HEK293 (cell line): Measurements from ENCODE around the gene EIF1AD.

Experiments used
- CTCF ChIA-PET: fragments of 350-600 bp; formaldehyde crosslinking; extraction: SDS; loops from one replicate; lab custom pipeline; 2021; ENCODE audit warnings: antibody characterized with exemption; lab: Yijun Ruan, JAX
- POLR2A ChIA-PET: fragments of 300-600 bp; formaldehyde crosslinking; extraction: SDS; loops from one replicate; lab custom pipeline; 2020; ENCODE audit warnings: antibody characterized with exemption, inconsistent platforms; lab: Yijun Ruan, JAX
- H3K27ac ChIP-seq: fragments of 200-500 bp; sonication (Bioruptor generic); 2 replicates; pipeline ENCODE4 v1.5.1; 2014; ENCODE audit warnings: low read depth, low read length, control low read depth, inconsistent platforms; ENCODE audit errors: extremely low read depth
- H3K36me3 ChIP-seq, 2 experiments: fragments of 200-500 bp in 1 of 2; sonication (Bioruptor generic) in 1 of 2; 1 replicate in 1 of 2; 2 replicates in 1 of 2; pipeline ENCODE4 v1.5.1; 2014 to 2017; ENCODE audit warnings: inconsistent platforms in 2 of 2, low read length in 2 of 2; ENCODE audit not compliant: control insufficient read depth in 2 of 2, insufficient read depth in 1 of 2
- H3K4me1 ChIP-seq: fragments of 200-500 bp; sonication (Bioruptor generic); 2 replicates; pipeline ENCODE4 v1.5.1; 2014; ENCODE audit warnings: mild to moderate bottlenecking, low read length, inconsistent platforms; ENCODE audit not compliant: control insufficient read depth, insufficient read depth
- H3K4me3 ChIP-seq: 2 replicates; pipeline ENCODE4 v1.5.1; 2011; ENCODE audit warnings: low read depth, mild to moderate bottlenecking, control low read depth, low read length, moderate library complexity
- H3K9me3 ChIP-seq: fragments of 200-500 bp; sonication (Bioruptor generic); 2 replicates; pipeline ENCODE4 v1.5.1; 2014; ENCODE audit warnings: low read depth, low read length, inconsistent platforms; ENCODE audit not compliant: control insufficient read depth, insufficient read depth
- BCL11A ChIP-seq: fragments of 450-650 bp; formaldehyde crosslinking; IDR thresholded peaks from 2 replicates; pipeline ENCODE4 v1.5.1; 2016; ENCODE audit warnings: low read depth, missing biosample characterization, missing genetic modification characterization
- HOXA7 ChIP-seq: sonication (generic); formaldehyde crosslinking; IDR thresholded peaks from 2 replicates; pipeline ENCODE4 v1.8.1; 2022; ENCODE audit warnings: missing genetic modification reagents, borderline replicate concordance
- HOXC10 ChIP-seq: sonication (generic); formaldehyde crosslinking; IDR thresholded peaks from 2 replicates; pipeline ENCODE4 v1.8.1; 2023; ENCODE audit warnings: mild to moderate bottlenecking, missing genetic modification reagents
- SCRT2 ChIP-seq: fragments of 450-650 bp; formaldehyde crosslinking; IDR thresholded peaks from 2 replicates; pipeline ENCODE4 v1.5.1; 2016; ENCODE audit warnings: missing biosample characterization, missing genetic modification characterization
- YY1 ChIP-seq: fragments of 450-650 bp; formaldehyde crosslinking; IDR thresholded peaks from 2 replicates; pipeline ENCODE4 v1.5.1; 2018; ENCODE audit warnings: missing biosample characterization, missing genetic modification characterization
- YY2 ChIP-seq: fragments of 450-650 bp; formaldehyde crosslinking; IDR thresholded peaks from 2 replicates; pipeline ENCODE4 v1.5.1; 2016; ENCODE audit warnings: missing biosample characterization, missing genetic modification characterization
- ZBTB8A ChIP-seq: fragments of 450-650 bp; formaldehyde crosslinking; IDR thresholded peaks from 2 replicates; pipeline ENCODE4 v1.5.1; 2016; ENCODE audit warnings: missing biosample characterization, missing genetic modification characterization
- ZNF157 ChIP-seq: fragments of 450-650 bp; formaldehyde crosslinking; IDR thresholded peaks from 2 replicates; pipeline ENCODE4 v1.5.1; 2016; ENCODE audit warnings: missing biosample characterization, missing genetic modification characterization
- ZNF214 ChIP-seq: fragments of 450-650 bp; formaldehyde crosslinking; IDR thresholded peaks from 2 replicates; pipeline ENCODE4 v1.5.1; 2017; ENCODE audit warnings: missing biosample characterization, mild to moderate bottlenecking, missing genetic modification characterization, borderline replicate concordance
- ZNF366 ChIP-seq: fragments of 450-650 bp; formaldehyde crosslinking; conservative IDR thresholded peaks from 2 replicates; pipeline ENCODE4 v1.5.1; 2016; ENCODE audit warnings: missing biosample characterization, missing genetic modification characterization
- ZNF391 ChIP-seq: fragments of 450-650 bp; formaldehyde crosslinking; IDR thresholded peaks from 2 replicates; pipeline ENCODE4 v1.5.1; 2016; ENCODE audit warnings: low read depth, missing biosample characterization, missing genetic modification characterization, borderline replicate concordance
- ZNF398 ChIP-seq: fragments of 450-650 bp; formaldehyde crosslinking; IDR thresholded peaks from 2 replicates; pipeline ENCODE4 v1.5.1; 2017; ENCODE audit warnings: missing biosample characterization, missing genetic modification characterization
- ZNF530 ChIP-seq: fragments of 450-650 bp; formaldehyde crosslinking; IDR thresholded peaks from 2 replicates; pipeline ENCODE4 v1.5.1; 2016; ENCODE audit warnings: low read depth, missing biosample characterization, missing genetic modification characterization
- ZNF555 ChIP-seq: fragments of 450-650 bp; formaldehyde crosslinking; conservative IDR thresholded peaks from 2 replicates; pipeline ENCODE4 v1.5.1; 2017; ENCODE audit warnings: missing biosample characterization, mild to moderate bottlenecking, missing genetic modification characterization, inconsistent platforms
- ZNF623 ChIP-seq: fragments of 450-650 bp; formaldehyde crosslinking; IDR thresholded peaks from 2 replicates; pipeline ENCODE4 v1.5.1; 2016; ENCODE audit warnings: missing biosample characterization, missing genetic modification characterization
- ZNF639 ChIP-seq: fragments of 450-650 bp; formaldehyde crosslinking; IDR thresholded peaks from 2 replicates; pipeline ENCODE4 v1.5.1; 2016; ENCODE audit warnings: missing biosample characterization, missing genetic modification characterization
- ZNF768 ChIP-seq: fragments of 450-650 bp; formaldehyde crosslinking; IDR thresholded peaks from 2 replicates; pipeline ENCODE4 v1.5.1; 2018; ENCODE audit warnings: missing biosample characterization, mild to moderate bottlenecking, missing genetic modification characterization
- TF ChIP-seq, protein P1 (sequence below): fragments of 450-650 bp; formaldehyde crosslinking; IDR thresholded peaks from 2 replicates; pipeline ENCODE4 v1.5.1; 2016; ENCODE audit warnings: missing biosample characterization, missing genetic modification characterization
- TF ChIP-seq, protein P2 (sequence below): fragments of 450-650 bp; formaldehyde crosslinking; conservative IDR thresholded peaks from 2 replicates; pipeline ENCODE4 v1.5.1; 2016; ENCODE audit warnings: low read depth, missing biosample characterization, missing genetic modification characterization

Gene EIF1AD

GRCh38 chr11:65981972-65982823, 19.8 kb downstream of the EIF1AD start:
- Histone ChIP-seq H3K9me3 (no peaks in the 10 kb centered on the region), H3K4me3 (no peak overlapping the region), H3K36me3 (peaks cover 0 to 24% of the 10 kb centered on the region in 2 experiments; a peak in 1 of 3 replicates), H3K27ac (no peak overlapping the region), H3K4me1 (no peaks in the 10 kb centered on the region)
- TF ChIP-seq ZNF398 (tag by site-specific recombination) = no peak
- TF ChIP-seq, protein P1, sequence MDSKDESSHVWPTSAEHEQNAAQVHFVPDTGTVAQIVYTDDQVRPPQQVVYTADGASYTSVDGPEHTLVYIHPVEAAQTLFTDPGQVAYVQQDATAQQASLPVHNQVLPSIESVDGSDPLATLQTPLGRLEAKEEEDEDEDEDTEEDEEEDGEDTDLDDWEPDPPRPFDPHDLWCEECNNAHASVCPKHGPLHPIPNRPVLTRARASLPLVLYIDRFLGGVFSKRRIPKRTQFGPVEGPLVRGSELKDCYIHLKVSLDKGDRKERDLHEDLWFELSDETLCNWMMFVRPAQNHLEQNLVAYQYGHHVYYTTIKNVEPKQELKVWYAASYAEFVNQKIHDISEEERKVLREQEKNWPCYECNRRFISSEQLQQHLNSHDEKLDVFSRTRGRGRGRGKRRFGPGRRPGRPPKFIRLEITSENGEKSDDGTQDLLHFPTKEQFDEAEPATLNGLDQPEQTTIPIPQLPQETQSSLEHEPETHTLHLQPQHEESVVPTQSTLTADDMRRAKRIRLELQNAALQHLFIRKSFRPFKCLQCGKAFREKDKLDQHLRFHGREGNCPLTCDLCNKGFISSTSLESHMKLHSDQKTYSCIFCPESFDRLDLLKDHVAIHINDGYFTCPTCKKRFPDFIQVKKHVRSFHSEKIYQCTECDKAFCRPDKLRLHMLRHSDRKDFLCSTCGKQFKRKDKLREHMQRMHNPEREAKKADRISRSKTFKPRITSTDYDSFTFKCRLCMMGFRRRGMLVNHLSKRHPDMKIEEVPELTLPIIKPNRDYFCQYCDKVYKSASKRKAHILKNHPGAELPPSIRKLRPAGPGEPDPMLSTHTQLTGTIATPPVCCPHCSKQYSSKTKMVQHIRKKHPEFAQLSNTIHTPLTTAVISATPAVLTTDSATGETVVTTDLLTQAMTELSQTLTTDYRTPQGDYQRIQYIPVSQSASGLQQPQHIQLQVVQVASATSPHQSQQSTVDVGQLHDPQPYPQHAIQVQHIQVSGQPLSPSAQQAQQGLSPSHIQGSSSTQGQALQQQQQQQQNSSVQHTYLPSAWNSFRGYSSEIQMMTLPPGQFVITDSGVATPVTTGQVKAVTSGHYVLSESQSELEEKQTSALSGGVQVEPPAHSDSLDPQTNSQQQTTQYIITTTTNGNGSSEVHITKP (tag by site-specific recombination) = no peak
- no peak for TF ChIP-seq ZNF366 (tag by site-specific recombination)
- no peak for TF ChIP-seq BCL11A (tag by site-specific recombination)
- TF ChIP-seq HOXC10 (CRISPR knock-in tag) = no peak
- TF ChIP-seq, protein P2, sequence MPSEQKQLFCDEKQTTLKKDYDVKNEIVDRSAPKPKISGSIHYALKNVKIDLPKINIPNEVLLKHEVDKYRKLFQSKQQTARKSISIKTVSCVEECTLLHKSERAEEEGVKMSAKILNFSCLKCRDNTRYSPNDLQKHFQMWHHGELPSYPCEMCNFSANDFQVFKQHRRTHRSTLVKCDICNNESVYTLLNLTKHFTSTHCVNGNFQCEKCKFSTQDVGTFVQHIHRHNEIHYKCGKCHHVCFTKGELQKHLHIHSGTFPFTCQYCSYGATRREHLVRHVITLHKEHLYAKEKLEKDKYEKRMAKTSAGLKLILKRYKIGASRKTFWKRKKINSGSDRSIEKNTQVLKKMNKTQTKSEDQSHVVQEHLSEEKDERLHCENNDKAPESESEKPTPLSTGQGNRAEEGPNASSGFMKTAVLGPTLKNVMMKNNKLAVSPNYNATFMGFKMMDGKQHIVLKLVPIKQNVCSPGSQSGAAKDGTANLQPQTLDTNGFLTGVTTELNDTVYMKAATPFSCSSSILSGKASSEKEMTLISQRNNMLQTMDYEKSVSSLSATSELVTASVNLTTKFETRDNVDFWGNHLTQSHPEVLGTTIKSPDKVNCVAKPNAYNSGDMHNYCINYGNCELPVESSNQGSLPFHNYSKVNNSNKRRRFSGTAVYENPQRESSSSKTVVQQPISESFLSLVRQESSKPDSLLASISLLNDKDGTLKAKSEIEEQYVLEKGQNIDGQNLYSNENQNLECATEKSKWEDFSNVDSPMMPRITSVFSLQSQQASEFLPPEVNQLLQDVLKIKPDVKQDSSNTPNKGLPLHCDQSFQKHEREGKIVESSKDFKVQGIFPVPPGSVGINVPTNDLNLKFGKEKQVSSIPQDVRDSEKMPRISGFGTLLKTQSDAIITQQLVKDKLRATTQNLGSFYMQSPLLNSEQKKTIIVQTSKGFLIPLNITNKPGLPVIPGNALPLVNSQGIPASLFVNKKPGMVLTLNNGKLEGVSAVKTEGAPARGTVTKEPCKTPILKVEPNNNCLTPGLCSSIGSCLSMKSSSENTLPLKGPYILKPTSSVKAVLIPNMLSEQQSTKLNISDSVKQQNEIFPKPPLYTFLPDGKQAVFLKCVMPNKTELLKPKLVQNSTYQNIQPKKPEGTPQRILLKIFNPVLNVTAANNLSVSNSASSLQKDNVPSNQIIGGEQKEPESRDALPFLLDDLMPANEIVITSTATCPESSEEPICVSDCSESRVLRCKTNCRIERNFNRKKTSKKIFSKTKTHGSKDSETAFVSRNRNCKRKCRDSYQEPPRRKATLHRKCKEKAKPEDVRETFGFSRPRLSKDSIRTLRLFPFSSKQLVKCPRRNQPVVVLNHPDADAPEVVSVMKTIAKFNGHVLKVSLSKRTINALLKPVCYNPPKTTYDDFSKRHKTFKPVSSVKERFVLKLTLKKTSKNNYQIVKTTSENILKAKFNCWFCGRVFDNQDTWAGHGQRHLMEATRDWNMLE (tag by site-specific recombination) = no peak
- no peak for TF ChIP-seq ZNF768
- TF ChIP-seq YY1 (tag by site-specific recombination) = no peak
- TF ChIP-seq ZNF214 (tag by site-specific recombination) = no peak
- no peak for TF ChIP-seq SCRT2
- no peak for TF ChIP-seq ZNF530 (tag by site-specific recombination)
- TF ChIP-seq HOXA7 (CRISPR knock-in tag) = no peak
- TF ChIP-seq ZNF555 = no peak
- no peak for TF ChIP-seq ZNF157 (tag by site-specific recombination)
- TF ChIP-seq ZBTB8A (tag by site-specific recombination) = no peak
- no peak for TF ChIP-seq ZNF623
- TF ChIP-seq ZNF639 (tag by site-specific recombination) = no peak
- TF ChIP-seq YY2 = no peak
- TF ChIP-seq ZNF391 (tag by site-specific recombination) = no peak
- ChIA-PET CTCF (interaction anchor here (0.6 to 2.2 kb wide), 2 partner anchors 11 to 97 kb away, joined by 5 to 8 read pairs; no protein-coding TSS in a partner anchor), POLR2A (interaction anchor here (0.6 to 1.1 kb wide), 2 partner anchors 9 to 111 kb away, joined by 3 to 4 read pairs; no protein-coding TSS in a partner anchor)
